ENCODE measurements around the gene MAG.

MAG gene

DNA sequence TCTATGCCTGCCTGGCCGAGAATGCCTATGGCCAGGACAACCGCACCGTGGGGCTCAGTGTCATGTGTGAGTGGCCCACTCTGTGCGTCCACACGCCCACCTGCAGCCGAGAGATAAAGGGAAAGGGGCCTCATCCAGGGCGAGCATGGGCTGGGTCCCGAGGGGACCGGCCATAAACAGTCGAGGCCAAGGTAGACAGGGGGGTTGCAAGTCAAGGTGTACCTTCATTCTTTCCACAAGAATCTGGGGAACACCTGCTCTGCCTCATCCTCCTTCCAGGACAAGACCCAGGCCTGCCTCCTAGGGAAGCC lies 8.3 kb downstream of the MAG start:
- no peak for DNase-seq

DNA sequence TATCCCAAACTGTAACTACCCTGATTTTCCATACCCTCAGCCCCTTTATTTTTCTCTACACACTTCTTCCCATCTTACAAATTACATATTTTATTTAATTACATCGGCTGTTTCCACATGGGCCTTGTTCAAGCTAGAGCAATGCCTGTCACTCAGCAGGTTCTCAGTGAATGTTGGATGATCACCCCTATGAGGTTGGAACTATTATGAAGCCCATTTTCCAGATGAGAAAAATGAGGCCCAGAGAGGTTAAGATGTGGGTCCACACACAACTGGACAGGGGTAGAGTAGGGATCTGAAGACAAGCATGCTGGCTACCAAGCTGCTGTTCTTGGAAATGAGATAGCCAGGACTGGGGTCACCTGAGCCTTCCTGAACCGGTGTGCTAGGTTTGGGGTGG lies 10.0 kb downstream of the MAG start:
- DNase-seq, result no peak

DNA sequence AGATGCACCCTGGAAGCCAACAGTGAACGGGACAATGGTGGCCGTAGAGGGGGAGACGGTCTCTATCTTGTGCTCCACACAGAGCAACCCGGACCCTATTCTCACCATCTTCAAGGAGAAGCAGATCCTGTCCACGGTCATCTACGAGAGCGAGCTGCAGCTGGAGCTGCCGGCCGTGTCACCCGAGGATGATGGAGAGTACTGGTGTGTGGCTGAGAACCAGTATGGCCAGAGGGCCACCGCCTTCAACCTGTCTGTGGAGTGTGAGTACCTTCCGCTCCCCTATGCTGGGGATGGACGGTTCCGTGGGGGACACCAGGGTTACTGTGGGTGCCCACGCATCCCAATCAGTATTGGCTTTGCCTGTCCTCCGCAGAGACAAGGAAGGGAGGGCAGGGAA lies 10.5 kb downstream of the MAG start:
- no peak for DNase-seq

DNA sequence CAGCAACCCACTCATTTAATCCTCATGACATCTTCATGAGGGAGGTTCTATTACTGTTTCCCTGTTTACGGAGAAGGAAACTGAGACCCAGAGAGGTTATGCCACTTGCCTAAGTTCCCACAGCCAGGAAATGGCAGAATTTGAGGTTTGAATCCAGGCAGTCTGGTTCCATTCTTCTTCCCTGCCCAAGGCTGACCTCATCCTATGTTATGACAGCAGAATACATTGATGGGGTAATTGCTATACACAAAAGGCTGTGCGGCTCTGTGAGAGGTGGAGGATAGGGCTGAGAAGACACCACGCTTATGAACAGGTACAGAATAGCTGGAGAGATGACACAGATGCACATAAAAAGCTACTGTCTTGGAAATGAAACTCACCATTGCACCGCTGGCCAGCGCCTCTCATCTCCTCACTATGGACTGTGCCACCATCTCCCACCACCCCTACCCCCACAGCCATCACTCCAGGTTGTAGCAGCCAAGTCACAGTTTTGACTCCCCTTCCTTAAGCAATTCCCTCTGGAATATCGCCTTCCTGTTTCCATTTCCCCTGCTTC lies 11.5 kb downstream of the MAG start:
- no peak for DNase-seq

DNA sequence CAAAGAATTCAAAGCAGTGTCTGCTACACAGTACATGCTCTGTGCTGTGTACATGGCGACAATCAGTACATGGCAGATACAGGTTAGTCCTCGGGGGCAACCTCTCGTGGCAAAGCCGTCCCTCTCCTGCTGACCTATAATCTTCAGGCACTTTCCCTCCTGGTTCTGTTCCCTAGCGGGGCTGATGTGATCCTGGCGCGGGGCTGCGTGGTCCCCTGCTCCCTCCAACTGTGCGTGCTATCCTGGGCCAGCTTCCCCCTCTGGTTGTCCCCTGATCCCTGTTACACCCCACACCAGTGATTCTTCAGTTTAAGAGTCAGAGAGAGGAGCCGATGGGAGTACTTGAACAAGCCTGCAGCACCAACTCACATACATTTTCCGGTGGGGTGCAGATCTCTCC lies 12.1 kb downstream of the MAG start:
- no peak for DNase-seq

DNA sequence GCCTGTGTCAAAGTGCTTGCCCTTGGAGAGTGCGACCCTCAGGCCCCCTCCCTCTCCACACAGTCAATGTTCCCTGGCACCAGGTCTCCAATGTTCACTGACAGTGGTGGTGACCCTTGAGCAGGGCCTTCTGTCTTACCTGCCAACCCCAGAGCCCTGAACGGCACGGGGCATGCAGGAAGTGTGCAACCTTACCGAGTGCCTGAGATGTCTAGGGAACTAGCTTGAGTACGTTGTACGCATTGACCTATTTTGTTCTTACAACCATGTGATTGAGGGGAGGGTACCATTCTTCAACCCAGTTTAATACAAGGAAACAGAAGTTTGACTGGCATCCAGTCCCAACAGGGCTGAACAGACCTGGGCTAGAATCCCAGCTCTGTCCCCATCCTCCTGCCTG lies 13.2 kb downstream of the MAG start:
- DNase-seq, result no peak

DNA sequence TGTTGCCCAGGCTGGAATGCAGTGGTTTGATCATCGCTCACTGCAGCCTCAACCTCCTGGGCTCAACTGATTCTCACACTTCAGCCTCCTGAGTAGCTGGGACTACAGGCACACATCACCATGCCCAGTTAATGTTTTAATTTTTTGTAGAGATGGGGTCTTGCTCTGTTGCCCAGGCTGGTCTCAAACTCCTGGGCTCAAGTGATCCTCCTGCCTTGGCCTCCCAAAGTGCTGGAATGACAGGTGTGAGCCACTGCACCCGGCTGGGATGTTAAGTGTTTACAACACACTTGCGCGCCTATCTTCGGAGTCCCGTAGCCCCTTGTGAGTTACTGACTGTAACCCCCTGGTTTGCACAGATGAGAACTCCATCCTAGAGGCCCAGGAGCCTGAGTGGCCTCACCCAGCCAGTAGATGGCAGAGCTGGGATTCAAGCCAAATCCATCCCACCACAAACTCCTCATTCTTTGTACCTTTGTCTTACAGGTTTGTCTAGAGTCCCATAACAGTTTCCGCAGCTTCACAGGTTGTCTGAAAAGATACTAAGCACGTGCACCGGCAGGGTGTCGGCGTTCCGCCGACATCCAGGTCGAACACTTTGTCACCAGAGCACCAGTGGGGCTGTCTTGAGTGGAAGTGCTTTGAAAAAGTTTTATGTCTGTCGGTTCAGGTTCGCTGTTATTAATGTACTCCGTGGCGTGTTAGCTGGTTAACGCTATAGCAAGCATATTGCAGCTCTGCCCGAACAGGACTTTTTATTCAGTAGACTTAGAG lies 14.7 kb downstream of the MAG start:
- DNase-seq, result peak; percentile 56

DNA sequence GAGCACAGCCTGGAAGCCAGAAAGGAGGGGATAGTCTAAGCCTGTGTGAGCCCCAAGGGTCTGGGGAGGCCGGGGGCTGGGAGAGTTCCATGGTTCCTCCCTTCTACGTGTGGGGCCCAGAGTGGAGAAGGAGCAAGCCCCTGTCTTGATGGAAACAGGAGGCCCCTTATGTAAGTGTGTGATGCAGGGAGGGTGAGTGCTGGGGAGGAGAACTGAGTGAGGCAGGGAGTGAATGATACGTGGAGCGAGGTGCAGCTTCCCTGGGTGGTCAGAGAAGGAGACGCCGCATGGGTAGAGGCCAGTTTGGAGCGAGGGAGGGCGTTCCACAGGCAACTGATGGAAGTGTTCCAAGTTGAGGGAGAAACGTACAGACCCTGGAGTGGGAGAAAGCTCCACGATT lies 16.0 kb downstream of the MAG start:
- no peak for DNase-seq

DNA sequence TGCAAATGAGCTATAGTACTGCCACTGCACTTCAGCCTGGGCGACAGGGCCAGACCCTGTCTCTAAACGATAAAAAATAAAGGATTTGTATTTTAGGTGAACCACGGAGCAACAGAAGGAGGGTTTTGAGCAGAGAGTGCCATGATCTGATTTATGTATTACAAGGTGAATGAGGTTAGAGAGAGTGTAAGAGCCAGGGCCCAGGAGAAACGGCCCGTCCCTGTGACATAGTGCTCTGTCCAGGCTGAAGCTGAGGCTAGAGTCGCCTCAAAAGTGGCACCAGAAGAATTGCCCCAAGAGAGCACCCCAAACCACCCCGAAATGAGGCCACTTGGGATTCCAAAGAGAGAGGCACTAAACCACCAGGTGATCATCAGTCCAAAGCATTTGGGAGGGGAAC lies 16.9 kb downstream of the MAG start:
- no peak for DNase-seq

DNA sequence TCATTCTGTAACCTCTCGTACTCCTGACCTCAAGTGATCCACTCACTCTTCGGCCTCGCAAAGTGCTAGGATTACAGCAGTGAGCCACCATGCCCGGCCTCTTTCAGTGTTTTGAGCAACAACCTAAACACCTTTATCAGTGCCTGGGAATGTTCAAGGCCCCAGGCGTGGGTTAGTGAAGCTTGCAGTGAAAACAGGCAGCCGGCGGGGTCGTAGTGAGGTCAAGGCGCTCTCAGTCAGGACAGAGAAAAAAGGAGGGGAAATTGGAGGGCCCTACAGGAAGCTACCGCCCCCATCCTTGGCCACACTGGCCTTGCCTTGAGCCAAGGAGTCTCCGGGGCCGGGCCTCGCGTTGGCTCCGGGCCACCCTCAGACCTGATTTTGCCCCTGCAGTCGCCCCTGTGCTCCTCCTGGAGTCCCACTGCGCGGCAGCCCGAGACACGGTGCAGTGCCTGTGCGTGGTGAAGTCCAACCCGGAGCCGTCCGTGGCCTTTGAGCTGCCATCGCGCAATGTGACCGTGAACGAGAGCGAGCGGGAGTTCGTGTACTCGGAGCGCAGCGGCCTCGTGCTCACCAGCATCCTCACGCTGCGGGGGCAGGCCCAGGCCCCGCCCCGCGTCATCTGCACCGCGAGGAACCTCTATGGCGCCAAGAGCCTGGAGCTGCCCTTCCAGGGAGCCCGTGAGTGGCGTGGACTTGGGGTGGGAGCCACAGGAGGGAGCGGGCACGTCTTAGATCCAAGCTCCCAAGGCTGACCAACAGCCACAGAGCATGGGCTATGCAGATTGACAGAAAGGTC lies 17.7 kb downstream of the MAG start:
- no peak for DNase-seq

DNA sequence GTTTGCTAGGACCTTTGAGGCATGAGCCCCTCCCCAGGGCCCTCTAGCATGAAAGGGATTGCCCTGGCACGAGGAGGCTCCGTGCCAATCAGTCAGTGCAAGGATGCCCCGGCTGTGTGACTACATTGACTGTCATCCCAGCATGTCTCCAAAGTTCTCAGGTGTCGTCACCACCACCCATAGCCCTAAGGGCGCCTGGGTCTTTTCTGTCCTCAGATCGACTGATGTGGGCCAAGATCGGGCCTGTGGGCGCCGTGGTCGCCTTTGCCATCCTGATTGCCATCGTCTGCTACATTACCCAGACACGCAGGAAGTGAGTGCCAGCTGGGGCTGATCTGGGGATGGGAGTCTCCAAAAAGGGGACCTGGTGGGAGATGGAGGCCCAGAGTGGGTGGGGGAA lies 18.4 kb downstream of the MAG start:
- DNase-seq, result no peak

DNA sequence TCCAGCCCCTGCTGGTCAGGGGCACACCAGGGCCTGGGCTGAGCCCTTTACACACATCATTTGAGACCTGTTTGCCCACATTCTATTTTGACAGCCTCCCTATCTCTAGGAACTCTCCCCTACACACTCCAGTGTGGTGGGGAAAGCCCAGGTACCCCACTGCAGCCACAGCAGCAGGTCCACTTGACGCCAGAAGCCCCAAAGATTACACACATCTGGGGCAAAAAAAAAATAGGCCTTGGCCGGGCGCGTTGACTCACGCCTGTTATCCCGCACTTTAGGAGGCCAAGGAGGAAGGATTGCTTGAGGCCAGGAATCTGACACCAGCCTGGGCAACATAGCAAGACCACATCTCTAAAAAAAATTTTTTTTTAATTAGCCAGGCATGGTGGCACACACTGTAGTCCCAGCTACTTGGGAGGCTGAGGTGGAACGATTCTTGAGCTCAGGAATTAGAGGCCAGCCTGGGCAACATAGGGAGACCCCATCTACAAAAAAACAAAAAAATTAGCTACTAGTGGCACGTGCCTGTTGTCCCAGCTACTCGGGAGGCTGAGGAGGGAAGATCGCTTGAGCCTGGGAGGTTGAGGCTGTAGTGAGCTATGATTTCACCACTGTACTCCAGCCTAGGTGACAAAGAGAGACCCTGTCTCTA lies 19.0 kb downstream of the MAG start:
- DNase-seq, result no peak

DNA sequence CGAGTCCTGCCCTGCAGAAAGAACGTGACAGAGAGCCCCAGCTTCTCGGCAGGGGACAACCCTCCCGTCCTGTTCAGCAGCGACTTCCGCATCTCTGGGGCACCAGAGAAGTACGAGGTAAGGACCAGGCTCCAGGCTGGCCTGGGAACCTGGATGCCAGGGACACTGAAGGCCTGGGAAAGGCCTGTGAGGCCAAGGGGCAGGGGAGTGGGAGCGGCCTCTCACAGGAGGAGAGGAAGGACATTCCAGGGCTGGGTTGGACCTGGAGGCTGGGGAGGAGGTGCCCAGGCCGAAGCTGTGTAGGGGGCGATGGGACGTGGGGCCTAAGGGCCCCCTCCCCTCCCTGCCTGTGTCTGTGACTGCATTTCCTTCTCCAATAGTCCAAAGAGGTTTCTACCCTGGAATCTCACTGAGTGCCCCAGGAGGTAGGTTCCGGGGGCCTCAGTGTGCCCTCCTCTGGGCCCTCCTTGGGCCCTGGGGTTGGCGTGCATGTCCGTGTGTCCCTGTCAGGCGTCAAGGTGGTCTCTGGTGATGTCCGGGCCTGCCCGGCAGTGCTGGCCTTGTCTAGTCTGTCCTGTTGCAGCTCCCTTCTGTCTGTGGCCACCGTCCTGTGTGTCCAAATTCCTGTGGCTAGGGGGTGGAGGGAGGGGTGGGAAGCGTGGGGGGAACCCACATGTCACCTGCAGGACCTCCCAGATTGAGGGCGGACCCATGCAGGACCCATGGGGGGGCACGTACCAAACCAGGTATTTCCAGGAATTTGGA lies 20.1 kb downstream of the MAG start:
- DNase-seq, result no peak

DNA sequence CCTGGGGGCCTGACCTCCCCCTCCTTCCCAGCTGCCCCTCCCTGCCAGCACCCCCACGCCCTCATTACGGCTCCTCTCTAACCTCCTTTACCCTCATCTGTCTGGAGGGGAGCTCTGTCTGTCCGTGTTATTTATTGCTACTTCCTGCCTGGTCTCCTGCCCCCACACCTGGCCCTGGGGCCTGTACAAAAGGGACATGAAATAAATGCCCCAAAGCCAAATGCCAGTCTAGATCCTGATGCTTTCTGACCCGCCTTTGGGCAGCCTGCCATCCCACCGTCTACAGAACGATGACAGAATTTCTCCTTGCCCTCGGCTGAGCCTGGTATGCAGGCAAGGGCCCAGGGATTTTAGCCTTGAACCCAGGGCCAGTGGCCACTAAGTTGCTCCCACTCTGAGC lies 21.6 kb downstream of the MAG start:
- no peak for DNase-seq

DNA sequence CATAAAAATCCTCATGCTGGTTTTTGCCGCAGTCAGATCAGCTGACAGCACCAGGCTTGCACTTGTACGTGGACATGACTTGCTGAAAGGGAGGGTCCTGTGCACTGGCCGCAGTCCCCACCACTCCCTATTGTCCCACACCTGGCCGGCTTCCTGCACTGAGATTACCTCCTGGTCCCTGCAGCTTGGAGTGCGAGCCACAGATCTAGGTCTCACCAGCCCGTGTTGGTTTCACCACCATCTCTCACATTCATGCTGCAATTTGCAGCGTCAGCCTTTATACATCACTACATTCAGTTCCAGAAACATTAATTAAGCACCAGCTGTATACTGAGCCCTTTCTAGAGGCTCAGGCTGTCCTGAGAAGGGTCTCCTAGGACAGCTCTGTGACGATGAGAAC lies 22.1 kb downstream of the MAG start:
- DNase-seq, result no peak

DNA sequence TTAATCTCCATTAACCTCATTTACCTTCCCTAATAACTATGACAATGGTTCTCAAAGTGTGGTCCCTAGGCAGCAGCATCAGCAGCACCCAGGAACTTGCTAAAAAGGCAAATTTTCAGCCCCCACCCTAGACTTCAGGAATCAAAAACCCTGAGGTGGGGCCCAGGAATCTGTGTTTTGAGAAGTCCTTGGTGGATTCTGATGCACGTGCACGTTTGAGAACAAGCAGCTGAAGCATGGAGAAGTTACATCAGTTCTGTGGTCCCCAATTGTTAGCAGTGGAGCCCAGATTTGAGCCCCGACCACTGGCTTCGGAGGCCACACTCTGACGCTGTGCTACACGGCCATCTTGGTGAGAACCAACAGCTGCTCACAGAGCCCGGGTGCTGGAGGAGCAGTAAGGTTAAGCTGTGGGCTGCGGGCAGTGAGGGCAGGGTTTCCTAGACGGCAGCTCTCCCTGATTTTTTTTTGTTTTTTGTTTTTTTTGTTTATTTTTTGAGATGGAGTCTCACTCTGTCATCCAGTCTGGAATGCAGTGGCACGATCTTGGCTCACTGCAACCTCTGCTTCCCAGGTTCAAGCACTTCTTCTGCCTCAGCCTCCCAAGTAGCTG lies 23.0 kb downstream of the MAG start:
- DNase-seq, result no peak

DNA sequence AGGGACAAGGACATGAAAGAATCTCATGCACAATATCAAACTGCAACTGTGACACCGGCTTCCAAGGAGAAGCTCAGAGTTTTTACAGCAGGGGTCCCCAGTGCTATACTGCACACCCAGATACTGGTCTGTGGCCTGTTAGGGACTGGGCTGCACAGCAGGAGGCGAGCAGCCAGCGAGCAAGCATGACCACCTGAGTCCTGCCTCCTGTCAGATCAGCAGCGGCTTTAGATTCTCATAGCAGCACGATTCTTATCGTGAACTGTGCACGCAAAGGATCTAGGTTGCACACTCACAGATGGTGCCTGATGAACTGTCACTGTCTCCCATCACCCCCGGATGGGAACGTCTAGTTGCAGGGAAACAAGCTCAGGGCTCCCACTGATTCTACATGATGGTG lies 23.9 kb downstream of the MAG start:
- no peak for DNase-seq

DNA sequence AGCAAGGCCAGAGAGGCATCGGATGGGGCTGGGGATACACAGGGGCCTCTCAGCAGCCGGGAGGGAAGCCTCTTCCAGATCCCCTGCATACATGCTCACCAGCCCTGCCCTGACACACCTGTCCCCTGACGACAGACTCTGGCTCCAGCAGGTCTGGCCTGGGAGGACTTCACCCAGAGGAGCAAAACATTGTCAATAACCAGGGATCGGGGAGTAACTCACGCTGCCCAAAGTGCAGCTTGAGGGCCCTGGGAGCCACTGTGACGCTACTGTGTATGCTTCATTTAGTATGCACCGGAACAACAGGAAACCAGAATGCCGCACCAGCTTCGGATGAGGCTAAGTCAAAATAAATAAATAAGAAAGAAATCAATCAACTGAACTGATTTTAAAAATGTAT lies 24.6 kb downstream of the MAG start:
- DNase-seq, result no peak

DNA sequence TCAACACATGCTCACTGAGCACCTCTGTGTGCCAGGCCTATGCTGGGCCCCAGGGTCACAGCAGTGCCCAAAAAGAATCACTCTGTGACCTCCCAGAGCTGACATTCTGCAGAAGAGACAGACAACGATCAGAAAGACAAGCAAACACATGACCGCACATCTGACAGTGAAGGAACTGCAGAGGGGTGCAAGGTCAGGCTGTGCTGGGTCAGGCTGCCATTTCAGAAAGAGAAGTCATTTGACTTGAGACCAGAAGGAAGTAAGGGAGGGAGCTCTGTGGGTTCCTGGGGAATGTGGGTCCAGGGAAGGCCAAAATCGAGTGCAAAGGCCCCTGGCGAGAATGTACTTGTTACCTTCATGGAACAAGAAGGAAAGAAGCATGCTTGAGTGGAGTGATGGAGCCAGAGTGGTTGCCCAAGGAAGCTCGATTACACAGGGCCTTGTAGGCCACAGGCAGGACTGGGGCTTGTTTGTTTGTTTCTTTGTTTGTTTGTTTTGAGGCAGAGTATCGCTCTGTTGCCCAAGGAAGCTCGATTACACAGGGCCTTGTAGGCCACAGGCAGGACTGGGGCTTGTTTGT lies 25.6 kb downstream of the MAG start:
- no peak for DNase-seq

DNA sequence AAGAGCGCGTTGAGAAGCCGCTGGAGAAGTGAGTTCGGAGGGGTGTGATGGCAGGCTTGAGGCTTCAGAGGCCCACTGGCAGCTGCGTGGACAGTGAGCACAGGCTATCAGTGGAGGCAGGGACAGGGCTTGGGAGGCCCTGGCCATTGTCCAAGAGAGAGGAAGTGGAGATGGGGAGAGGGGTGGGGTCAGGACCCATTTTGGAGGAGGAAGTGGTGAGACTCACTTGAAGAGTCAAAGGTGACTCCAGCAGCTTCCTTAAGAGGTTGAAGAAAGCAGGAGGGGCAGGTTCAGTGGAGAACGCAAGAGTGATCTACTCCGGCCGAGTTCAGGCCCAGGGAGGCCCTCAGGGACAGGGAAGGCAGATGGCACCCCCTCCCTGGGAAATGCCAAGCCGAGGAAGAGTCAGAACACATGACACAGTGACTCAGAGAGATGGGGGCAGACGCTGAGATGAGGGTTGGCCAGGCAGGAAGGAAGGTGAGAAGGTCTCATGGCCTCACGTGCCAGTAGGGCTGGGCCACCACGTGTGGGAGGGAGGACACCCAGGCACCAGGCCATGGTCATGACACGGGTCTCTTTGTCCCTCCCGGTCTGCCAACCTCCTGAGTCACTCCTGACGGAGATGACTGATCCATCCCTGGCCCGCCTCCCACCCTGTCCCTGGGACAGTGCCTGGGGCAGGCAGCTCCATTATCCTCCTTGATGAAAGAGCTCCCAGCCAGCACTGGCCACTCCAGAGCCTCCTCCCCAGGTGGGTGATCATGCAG lies 26.9 kb downstream of the MAG start:
- DNase-seq, result peak; percentile 57

DNA sequence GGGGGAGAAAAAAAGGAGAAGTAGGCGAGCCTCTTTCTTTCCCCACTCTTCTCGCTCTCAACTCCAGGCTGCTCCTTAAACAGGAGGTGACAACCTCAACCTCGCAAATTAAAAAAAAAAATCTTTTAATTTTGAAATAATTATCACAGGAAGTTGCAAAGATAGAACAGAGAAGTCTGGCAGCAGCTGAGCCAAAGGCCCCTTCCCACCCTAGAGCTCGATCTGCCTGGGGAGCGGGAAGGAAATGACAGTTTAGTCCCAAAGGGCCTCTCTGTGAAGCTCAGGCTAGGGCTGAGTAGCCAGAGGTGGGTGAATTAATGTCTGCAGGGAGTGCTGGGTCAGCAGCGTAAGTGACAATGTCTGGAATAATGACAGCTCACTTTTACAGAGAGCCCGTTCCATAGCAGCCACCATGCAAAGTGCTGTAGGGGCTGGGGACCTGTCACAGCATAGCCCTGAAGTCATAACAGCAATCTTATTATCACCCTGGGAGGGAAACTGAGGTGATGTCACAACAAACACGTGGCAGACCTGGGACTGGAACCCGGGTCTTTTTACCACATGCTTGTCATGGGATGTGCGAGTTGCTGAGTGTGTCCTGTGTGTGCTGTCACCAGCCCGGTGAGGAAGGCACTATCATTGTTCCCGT lies 28.2 kb downstream of the MAG start:
- no peak for DNase-seq
